Fibroblast of skin of scalp (primary cell): ENCODE results near the gene REXO4.
"Not testable (repeated sequence)": the region's sequence is repeated elsewhere in the genome, so short reads cannot be mapped to it uniquely, and the experiment has no call there.

Source experiments
- DNase-seq: peaks from one replicate; pipeline ENCODE4 v3.0.0-alpha.2; 2013

REXO4 gene

DNA sequence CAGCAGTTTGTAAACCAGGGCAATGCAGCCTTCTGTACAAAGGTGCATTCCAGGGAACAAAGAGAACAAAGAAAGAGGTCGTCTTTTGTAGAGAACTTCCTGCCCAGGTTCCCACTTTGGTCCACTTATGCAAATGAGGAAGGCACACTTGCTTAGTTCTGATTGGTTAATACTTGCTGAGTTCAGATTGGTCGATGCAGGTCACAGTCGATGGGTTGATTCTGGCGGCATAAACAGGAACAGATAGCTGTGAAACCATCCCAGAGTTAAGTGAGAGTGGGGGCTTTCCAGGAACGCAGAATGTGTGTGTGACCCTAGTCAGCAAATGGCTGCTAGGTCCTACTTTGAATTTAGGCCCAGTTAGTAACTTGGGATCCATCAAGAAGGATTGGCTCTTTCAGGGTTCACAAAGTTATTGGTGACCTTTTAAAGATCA, 2.6 kb upstream of the REXO4 start:
- DNase-seq = no peak

- DNase-seq = no peak
Observed at GRCh38 chr9:133419005-133419404, 1.2 kb upstream of the REXO4 start.

GRCh38 chr9:133415170-133415569, 2.6 kb downstream of the REXO4 start:
- no peak for DNase-seq

GRCh38 chr9:133408042-133408441, 9.8 kb downstream of the REXO4 start:
- DNase-seq = no peak

DNA sequence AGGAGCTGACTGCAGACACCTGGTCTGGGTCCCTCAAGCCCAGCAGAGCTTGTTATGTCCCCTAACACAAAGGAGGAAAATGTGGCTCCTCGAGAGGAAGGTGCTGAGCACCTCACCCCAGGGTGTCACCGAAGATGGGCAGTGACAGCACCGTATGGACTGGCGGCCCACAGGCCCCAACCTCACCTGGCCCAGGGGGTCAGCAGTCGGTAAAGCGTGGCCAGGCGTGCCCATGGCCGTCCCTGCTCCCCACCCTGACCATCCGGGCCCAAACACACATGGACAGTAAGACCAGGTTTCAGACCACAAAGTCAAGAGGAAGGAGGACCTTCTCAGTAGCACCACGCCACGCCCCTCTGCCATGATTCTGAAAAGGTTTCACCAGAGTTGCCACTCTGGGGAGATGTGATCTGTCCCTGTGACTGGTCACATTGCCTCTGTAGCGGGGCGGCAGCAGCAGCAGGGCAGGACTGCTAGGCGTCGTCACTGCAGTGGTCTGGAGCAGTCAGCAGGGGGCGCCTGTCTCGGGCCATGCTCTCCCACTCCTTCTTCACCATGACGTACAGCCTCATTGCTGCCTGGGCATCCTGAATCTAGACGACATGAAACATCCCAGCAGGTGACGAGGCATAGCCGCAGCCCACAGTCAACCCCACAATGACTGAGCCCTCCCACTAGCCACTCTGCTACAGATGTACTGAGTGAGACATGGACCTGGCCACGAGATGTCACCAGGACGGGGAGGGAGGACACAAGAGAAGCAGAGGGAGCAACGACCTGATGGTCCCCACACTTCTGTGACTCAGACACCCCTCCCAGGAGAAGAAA, 11.1 kb downstream of the REXO4 start:
- DNase-seq = peak; percentile 67

DNA sequence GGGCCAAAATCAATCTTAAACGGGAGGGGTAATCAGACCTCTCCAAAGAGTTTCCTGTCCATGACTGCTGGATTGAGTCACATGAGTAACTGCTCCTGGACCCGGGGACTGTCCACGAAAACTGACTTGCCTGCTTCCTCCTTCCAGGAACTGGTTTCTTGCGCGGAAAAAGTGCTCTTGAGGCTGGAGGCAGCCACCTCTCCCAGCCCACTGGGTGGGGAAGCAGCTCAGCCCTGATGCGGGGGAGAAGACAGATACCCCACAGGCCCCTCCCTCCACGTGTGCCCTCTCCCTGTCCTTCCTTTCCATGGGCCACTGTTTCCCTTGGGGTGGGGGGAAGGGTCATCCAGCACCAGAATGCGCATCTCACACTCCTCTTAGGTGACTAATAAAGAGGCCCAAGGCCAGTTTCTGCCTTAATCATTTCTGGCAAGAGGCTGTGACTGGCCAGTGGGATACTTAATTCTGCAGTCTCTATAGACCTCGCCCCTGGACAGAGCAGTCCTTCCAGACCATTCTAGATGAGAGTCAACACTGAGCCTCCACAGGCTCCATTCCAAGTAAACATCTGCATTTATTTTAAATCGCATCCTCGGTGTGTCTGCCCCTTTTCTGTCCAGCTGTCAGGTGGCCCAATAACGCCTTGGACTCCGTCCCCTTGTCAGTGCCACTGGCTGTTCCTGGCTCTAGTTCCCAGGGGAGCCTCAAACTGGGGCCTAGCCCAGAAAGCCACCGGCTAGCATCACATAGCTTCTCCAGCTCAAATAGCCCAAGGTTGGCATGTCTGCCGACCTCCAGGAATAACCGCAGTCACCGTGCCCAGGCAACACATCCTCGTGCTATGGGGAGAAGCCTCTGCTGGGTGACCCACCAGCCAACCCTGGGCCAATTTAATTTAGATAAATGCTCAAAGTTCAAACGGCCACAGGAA, 12.0 kb downstream of the REXO4 start:
- no peak for DNase-seq

DNA sequence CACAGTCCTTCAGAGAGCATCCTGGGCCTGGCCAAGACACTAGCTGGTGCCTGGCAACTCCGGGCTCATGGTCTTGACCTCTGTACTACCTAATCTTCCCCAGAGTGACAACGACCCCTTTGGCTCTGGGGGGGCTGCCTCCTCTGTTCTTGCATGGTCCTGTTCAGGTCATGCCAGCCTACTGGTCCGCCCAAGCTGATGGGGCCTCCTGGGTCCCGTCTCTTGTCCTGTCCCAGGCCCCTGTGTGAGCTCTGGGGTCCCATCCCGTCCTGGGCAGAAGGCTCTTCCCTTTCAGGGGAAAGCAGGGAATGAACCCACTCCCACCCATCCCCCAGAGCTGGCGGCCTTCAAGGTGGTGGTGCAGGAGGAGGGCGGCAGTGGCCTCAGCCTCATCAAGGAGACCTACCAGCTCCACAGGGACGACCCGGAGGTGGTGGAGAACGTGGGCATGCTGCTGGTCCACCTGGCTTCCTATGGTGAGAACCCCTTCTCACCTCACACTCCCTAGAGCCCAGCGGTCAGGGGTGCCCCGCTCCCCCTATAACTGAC, 13.3 kb downstream of the REXO4 start:
- no peak for DNase-seq

- DNase-seq = peak; percentile 8
Observed at GRCh38 chr9:133403766-133404453, 13.9 kb downstream of the REXO4 start.

GRCh38 chr9:133402689-133403088, 15.1 kb downstream of the REXO4 start:
- no peak for DNase-seq

DNA sequence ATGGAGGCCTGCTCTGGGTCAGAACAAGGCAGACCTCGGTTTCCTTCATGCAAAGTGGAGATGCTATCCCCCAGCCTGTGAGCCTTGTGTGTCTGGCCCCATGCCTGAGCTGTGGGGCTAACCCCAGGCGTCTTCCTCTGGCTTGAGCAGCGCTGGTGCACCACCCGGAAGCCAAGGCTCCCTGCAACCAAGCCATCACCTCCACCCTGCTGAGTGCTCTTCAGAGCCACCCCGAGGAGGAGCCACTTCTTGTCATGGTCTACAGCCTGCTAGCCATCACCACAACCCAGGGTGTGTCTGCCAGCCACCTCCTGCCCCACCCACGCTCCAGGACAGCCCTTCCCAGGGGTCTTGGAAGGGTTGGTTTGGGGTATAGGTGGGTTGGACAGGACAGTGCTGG, 16.2 kb downstream of the REXO4 start:
- no peak for DNase-seq

DNA sequence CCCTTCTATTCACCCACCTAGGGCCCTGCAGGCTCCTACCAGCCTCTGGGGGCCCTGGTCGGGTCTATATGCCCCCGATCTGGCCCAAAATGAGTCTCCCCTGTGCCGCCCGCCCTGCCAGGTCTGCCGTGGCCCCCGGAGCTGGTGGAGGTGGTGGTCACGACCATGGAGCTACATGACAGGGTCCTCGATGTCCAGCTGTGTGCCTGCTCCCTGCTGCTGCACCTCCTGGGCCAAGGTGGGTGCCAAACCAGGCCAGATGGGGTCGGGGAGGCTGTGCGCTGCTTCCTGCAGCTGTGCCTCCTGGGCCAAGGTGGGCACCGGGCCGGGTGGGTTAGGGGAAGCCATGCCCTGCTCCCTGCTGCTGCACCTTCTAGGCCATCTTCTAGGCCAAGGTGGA, 17.5 kb downstream of the REXO4 start:
- DNase-seq = no peak

- DNase-seq = no peak
Observed at GRCh38 chr9:133397895-133398294, 19.9 kb downstream of the REXO4 start.

- DNase-seq = no peak
Observed at GRCh38 chr9:133397370-133397769, 20.4 kb downstream of the REXO4 start.

DNA sequence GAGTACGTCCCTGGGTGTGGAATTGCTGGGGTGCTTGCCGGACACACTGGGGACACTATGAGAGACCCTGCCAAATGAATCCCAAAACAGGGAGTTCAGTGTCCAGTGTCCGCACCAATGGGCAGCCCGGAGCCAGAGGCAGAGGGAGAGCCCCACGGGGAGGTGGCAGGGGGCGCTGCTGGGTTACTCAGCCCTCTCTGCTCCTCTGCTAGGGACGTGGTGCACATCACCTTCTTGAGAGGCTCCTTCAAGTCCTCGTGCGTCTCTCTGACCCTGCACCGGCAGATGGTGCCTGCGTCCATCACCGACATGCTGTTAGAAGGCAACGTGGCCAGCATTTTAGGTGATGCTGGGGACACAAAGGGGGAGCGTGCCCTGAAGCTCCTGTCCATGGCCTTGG, 20.9 kb downstream of the REXO4 start:
- no peak for DNase-seq

DNA sequence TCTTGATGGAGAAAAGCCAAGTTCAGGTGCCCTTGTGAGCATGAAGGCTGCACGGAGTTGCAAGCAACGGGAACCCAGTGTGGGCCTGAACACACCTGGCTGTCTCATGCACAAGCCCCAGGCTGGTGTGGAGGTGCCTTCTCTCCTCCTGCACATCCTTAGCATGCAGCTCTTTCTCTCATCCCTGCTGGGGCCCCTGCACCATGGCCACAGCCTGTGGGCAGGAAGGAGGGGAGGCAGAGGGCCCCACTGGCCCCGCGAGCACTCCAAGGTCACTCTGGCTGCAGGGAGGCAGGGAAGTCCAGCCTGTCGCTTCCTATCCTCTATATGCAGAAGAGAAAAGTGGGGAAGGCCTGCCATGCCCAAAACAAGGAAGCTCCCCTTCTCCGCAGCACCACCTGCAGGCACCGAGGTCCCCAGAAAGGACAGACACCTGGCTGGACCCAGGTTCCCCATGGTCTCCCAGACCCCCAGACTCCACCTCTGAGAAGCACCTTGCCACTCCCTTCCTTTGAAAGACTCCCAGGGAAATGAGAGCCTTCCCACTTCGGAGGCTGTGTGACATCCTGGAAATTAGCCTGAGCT, 23.0 kb downstream of the REXO4 start:
- no peak for DNase-seq

- DNase-seq = no peak
Observed at GRCh38 chr9:133393399-133393798, 24.4 kb downstream of the REXO4 start.

DNA sequence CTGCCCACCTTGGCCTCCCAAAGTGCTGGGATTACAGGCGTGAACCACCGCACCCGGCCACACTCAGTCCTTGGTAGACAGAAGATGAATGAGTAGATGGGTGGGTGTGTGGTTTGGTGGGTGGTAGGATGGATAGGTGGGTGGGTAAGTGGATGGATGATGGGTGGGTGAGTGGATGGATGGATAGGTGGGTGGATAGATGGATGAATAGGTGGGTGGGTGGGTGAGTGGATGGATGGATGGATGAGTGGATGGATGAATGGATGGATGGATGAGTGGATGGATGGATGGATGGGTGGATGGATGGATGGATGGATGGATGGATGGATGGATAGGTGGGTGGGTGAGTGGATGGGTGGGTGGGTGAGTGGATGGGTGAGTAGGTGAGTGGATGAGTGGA, 25.5 kb downstream of the REXO4 start:
- DNase-seq = not testable (repeated sequence)

DNA sequence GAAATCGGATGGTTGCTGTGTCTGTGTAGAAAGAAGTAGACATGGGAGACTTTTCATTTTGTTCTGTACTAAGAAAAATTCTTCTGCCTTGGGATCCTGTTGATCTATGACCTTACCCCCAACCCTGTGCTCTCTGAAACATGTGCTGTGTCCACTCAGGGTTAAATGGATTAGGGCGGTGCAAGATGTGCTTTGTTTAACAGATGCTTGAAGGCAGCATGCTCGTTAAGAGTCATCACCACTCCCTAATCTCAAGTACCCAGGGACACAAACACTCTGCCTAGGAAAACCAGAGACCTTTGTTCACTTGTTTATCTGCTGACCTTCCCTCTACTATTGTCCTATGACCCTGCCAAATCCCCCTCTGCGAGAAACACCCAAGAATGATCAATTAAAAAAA, 26.4 kb downstream of the REXO4 start:
- not testable (repeated sequence) for DNase-seq

GRCh38 chr9:133390713-133391112, 27.1 kb downstream of the REXO4 start:
- DNase-seq = no peak

- DNase-seq = no peak
Observed at GRCh38 chr9:133389562-133389961, 28.2 kb downstream of the REXO4 start.

DNA sequence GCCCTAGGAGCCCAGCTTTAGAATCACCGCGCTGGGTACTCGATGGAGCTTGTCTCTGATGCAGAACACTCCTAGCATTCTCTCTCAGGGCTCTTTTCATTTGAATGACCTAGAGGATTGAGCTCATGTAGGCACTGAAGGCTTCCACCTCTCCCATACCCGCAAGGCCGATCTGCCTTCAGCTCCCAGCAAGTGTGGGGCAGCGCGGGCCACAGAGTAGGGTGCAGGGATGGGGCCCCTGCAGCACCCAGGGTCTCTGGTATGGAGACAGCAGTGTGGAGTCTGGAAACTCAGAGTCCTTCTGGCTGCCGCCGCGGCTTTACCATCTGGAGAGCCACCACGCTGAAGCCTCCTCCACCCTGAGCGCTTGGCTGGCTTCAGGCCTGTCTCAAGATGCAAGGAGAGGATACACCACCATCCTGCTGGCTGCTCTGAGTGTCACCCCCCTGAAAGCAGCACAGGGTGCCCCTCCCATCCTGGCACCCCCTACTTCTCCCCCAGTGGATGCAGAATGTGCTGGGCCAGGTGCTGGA, 28.7 kb downstream of the REXO4 start:
- no peak for DNase-seq

DNA sequence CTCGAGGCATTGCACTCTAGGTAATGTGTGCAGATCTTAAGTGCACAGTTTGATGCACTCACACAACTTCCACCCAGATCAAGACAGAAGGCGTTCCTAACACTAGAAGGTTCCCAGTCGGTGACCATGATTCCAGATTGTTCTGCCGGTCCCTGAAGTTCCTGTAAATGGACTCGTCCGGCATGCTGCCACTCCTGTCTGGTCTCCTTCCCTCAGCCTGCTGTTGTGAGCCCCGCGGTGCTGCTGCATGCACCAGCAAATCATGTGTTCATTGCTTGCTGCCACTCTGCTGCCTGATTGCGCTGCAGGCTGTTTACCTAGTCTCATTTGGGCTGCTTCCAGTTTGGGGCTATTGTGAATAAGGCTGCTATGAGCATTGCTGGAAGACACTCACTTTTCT, 30.1 kb downstream of the REXO4 start:
- DNase-seq = no peak
